Type B pancreatic cell (in vitro differentiated cells): ENCODE measurements around the gene MED25. TPM values are rescaled to one million over a fixed set of nuclear protein-coding genes. Genes with fewer than 3 reads are reported as not detected.

Source experiments
- DNase-seq: peaks from one replicate; pipeline ENCODE4 v3.0.0; 2021; ENCODE audit warnings: mixed read lengths; ENCODE audit not compliant: unreplicated experiment; ENCODE audit errors: extremely low spot score
- H3K27ac Mint-ChIP-seq: 2 replicates; pipeline ENCODE4 v1.8.0; 2021; ENCODE audit warnings: mild to moderate bottlenecking, mixed read lengths
- H3K27me3 Mint-ChIP-seq: 2 replicates; pipeline ENCODE4 v1.8.0; 2021; ENCODE audit warnings: mixed read lengths
- H3K36me3 Mint-ChIP-seq: 2 replicates; pipeline ENCODE4 v1.8.0; 2021; ENCODE audit warnings: mixed read lengths
- H3K4me1 Mint-ChIP-seq: one replicate; pipeline ENCODE4 v1.8.0; 2021; ENCODE audit warnings: mixed read lengths; ENCODE audit not compliant: unreplicated experiment
- H3K4me3 Mint-ChIP-seq: 2 replicates; pipeline ENCODE4 v1.8.0; 2021; ENCODE audit warnings: mild to moderate bottlenecking, mixed read lengths
- H3K9me3 Mint-ChIP-seq: 2 replicates; pipeline ENCODE4 v1.8.0; 2021; ENCODE audit warnings: mixed read lengths
- CTCF ChIP-seq: fragments of 200-600 bp; sonication (generic); conservative IDR thresholded peaks from 2 replicates; pipeline ENCODE4 v1.5.0; 2021; ENCODE audit warnings: antibody characterized with exemption, mild to moderate bottlenecking
- long read RNA-seq: library from polyadenylated mRNA; unstranded; transcript quantifications from one replicate; pipeline ENCODE4 v2.0.0, GENCODE V29; 2020
- total RNA-seq: library from RNA; stranded (reverse); gene quantifications from 2 replicates; pipeline ENCODE4 v1.2.1, GENCODE V29; 2021; ENCODE audit warnings: low replicate concordance

MED25 gene
- 88.5 and 88.9 TPM in 2 replicates for total RNA-seq
- long read RNA-seq, partial matches to known transcripts: 0 of 7 reads
- long read RNA-seq, other reads (novel, unspliced or antisense): 7 of 7 reads

DNA sequence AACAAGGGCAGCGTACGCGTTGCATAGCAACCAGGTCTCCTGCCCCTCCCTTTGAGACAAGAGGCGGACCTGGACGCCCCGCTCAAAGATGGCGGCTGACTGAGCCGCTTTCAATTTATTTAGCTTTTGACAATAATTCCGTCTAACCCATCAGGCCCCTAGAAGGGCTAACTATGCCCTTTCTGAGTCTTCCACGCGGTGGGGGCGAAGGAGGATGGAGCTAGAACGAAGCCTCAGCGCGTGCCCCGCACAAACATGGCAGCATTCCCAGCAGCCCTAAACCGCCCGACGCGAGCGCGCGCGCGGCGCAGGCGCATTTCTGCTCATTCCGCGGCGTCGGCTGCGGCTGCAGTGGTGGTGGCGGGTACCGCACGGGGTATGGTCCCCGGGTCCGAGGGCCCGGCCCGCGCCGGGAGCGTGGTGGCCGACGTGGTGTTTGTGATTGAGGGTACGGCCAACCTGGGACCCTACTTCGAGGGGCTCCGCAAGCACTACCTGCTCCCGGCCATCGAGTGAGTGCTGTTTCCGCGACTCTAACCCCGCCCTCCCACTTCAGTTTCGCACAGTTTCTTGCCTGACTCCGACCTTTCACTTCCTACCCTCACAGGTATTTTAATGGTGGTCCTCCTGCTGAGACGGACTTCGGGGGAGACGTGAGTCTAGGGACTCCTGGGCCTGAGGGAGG is at the start of gene MED25:
MED25 (plus strand) TSS at position 326 of the 685 bp plus-strand sequence; CDS start at position 379, 53 bp downstream.
- H3K4me3 Mint-ChIP-seq: peak within 1 kb of the TSS; percentile 99
- peak; percentile 94 for DNase-seq
- H3K9me3 Mint-ChIP-seq: no peaks in the 10 kb centered on the region
- TF ChIP-seq CTCF: peak; percentile 69
- H3K36me3 Mint-ChIP-seq: peaks cover 8% of the 10 kb centered on the region
- H3K4me1 Mint-ChIP-seq: peaks cover 19% of the 10 kb centered on the region
- H3K27ac Mint-ChIP-seq: peak within 1 kb of the TSS; percentile 99
- H3K27me3 Mint-ChIP-seq: no peaks in the 10 kb centered on the region

GRCh38 chr19:49770529-49770928 is 47.6 kb upstream of the MED25 start:
- H3K9me3 Mint-ChIP-seq: no peaks in the 10 kb centered on the region
- no peak for DNase-seq
- no peaks in the 10 kb centered on the region for H3K27me3 Mint-ChIP-seq
- no peak for TF ChIP-seq CTCF
- H3K4me3 Mint-ChIP-seq: no peak overlapping the region
- H3K27ac Mint-ChIP-seq: peak overlapping the region; percentile 48
- peaks cover 12% of the 10 kb centered on the region for H3K36me3 Mint-ChIP-seq
- H3K4me1 Mint-ChIP-seq: peaks cover 40% of the 10 kb centered on the region

GRCh38 chr19:49771674-49772139 is 46.4 kb upstream of the MED25 start:
- Mint-ChIP-seq H3K4me1 (peaks cover 33% of the 10 kb centered on the region), H3K9me3 (no peaks in the 10 kb centered on the region), H3K27ac (no peak overlapping the region), H3K4me3 (no peak overlapping the region), H3K27me3 (no peaks in the 10 kb centered on the region), H3K36me3 (peaks cover 12% of the 10 kb centered on the region)
- no peak for TF ChIP-seq CTCF
- no peak for DNase-seq

- no peaks in the 10 kb centered on the region for H3K9me3 Mint-ChIP-seq
- no peak for TF ChIP-seq CTCF
- no peak for DNase-seq
- H3K27ac Mint-ChIP-seq: peak overlapping the region; percentile 76
- peaks cover 12% of the 10 kb centered on the region for H3K36me3 Mint-ChIP-seq
- H3K4me1 Mint-ChIP-seq: peaks cover 24% of the 10 kb centered on the region
- no peaks in the 10 kb centered on the region for H3K27me3 Mint-ChIP-seq
- no peak overlapping the region for H3K4me3 Mint-ChIP-seq
These were observed 45.1 kb upstream of the MED25 start for GRCh38 chr19:49772850-49773432.

DNA sequence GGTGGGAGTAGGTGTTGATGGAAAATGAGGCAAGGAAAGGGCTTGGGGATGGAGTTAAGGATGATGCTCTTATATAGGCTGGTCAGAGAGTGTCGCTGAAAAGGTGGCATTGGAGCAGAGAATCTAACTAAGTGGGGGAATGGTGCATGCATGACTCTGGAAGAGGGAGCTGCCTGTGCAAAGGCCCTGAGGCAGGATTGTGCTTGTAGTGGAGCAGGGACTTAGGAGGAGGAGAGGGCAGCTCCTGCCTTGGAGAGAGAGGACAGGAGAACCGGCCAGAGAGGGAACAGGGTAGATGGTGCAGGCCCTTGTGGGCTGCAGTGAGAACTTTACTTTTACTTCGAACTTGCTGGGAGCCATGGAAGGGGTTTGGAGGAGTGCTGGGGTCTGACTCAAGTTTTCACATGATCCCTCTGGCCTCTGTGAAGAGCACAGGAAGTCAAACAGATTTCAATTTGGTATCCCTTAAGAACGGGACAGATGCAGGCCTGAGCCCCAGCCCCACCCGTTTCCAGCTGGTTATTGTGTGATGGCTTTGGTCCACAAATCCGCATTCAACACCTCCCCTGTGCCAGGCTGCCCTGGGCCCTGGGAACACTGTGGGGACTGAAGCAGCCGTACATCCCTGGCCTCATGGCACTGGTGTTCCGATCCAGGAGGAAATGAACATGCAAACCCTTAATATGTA is 44.3 kb upstream of the MED25 start:
- peaks cover 17% of the 10 kb centered on the region for H3K4me1 Mint-ChIP-seq
- no peak overlapping the region for H3K4me3 Mint-ChIP-seq
- DNase-seq: no peak
- no peak for TF ChIP-seq CTCF
- H3K9me3 Mint-ChIP-seq: no peaks in the 10 kb centered on the region
- no peaks in the 10 kb centered on the region for H3K27me3 Mint-ChIP-seq
- peaks cover 12% of the 10 kb centered on the region for H3K36me3 Mint-ChIP-seq
- peak overlapping the region; percentile 76 for H3K27ac Mint-ChIP-seq
